SK-N-SH (cell line): ENCODE results near the gene AXIN2. TPM values are rescaled to one million over a fixed set of nuclear protein-coding genes. Genes with fewer than 3 reads are reported as not detected.
A peak's percentile ranks its signal among the peaks of the same experiment; 100 is the strongest.

Experiments used
- CTCF ChIA-PET: fragments of 300-600, 350-600 bp; formaldehyde crosslinking; extraction: SDS; loops from one replicate; lab custom pipeline; 2021; lab: Yijun Ruan, JAX
- POLR2A ChIA-PET: fragments of 350-600 bp; sonication (Branson Sonifier 250); formaldehyde crosslinking; extraction: SDS; loops from one replicate; lab custom pipeline; 2020; ENCODE audit warnings: antibody characterized with exemption, inconsistent platforms; lab: Yijun Ruan, JAX
- DNase-seq: peaks from one replicate; pipeline ENCODE4 v3.0.0; 2012
- H2AFZ ChIP-seq: fragments of 200-600 bp; sonication (generic); 2 replicates; pipeline ENCODE4 v1.8.1; 2016; ENCODE audit warnings: antibody characterized with exemption, mild to moderate bottlenecking, low read depth
- H3F3A ChIP-seq: fragments of 200-600 bp; sonication (generic); replicated peaks from 2 replicates; pipeline ENCODE3; 2016; ENCODE audit warnings: antibody characterized with exemption, mild to moderate bottlenecking; ENCODE audit not compliant: insufficient read depth
- H3K27ac ChIP-seq, 2 experiments: fragments of 200-500 bp in 1 of 2; fragments of 200-600 bp in 1 of 2; sonication (Bioruptor generic) in 1 of 2; sonication (generic), shearing (Covaris generic) in 1 of 2; 2 replicates each; pipeline versions ENCODE4 v1.5.1 to v1.6.1; 2014 to 2016; ENCODE audit warnings: low read depth in 2 of 2, inconsistent platforms in 1 of 2, low read length in 1 of 2, mild to moderate bottlenecking in 1 of 2, mixed read lengths in 1 of 2
- H3K27me3 ChIP-seq: fragments of 200-600 bp; sonication (generic), shearing (Covaris generic); 2 replicates; pipeline ENCODE4 v1.6.1; 2016; ENCODE audit warnings: mixed run types; ENCODE audit not compliant: insufficient read depth
- H3K36me3 ChIP-seq, 2 experiments: fragments of 200-500 bp in 1 of 2; fragments of 200-600 bp in 1 of 2; sonication (Bioruptor generic) in 1 of 2; sonication (generic) in 1 of 2; replicated peaks in 1 of 2; 2 replicates each; pipeline versions ENCODE3 to v1.5.1; 2014 to 2016; ENCODE audit warnings: low read length in 1 of 2, mild to moderate bottlenecking in 1 of 2; ENCODE audit not compliant: insufficient read depth in 2 of 2, control insufficient read depth in 1 of 2
- H3K4me1 ChIP-seq, 2 experiments: fragments of 200-500 bp in 1 of 2; fragments of 200-600 bp in 1 of 2; sonication (Bioruptor generic) in 1 of 2; sonication (generic), shearing (Covaris generic) in 1 of 2; 2 replicates each; pipeline versions ENCODE4 v1.5.1 to v1.6.1; 2014 to 2016; ENCODE audit warnings: low read depth in 1 of 2, low read length in 1 of 2, mixed run types in 1 of 2; ENCODE audit not compliant: insufficient read depth in 2 of 2, control insufficient read depth in 1 of 2
- H3K4me2 ChIP-seq: fragments of 200-600 bp; sonication (generic), shearing (Covaris generic); 2 replicates; pipeline ENCODE4 v1.6.1; 2017; ENCODE audit warnings: mixed run types
- H3K4me3 ChIP-seq, 2 experiments: fragments of 200-500 bp in 1 of 2; fragments of 200-600 bp in 1 of 2; sonication (Bioruptor generic) in 1 of 2; sonication (generic), shearing (Covaris generic) in 1 of 2; 2 replicates each; pipeline versions ENCODE4 v1.5.1 to v1.8.1; 2014 to 2016; ENCODE audit warnings: low read depth in 2 of 2, inconsistent platforms in 1 of 2, low read length in 1 of 2, mild to moderate bottlenecking in 1 of 2, mixed read lengths in 1 of 2, moderate library complexity in 1 of 2
- H3K79me2 ChIP-seq: fragments of 200-600 bp; sonication (generic); 2 replicates; pipeline ENCODE4 v1.8.1; 2017; ENCODE audit warnings: mild to moderate bottlenecking; ENCODE audit not compliant: insufficient read depth
- H3K9ac ChIP-seq: fragments of 200-600 bp; sonication (generic); 2 replicates; pipeline ENCODE4 v1.6.1; 2017; ENCODE audit warnings: mixed run types
- H3K9me2 ChIP-seq: fragments of 200-600 bp; sonication (generic); 2 replicates; pipeline ENCODE4 v1.6.1; 2017; ENCODE audit warnings: mixed run types
- H3K9me3 ChIP-seq: fragments of 200-600 bp; sonication (generic); 2 replicates; pipeline ENCODE4 v1.6.1; 2017; ENCODE audit warnings: mixed run types, mild to moderate bottlenecking, moderate library complexity
- H4K20me1 ChIP-seq: fragments of 200-600 bp; sonication (generic); 2 replicates; pipeline ENCODE4 v1.6.1; 2017; ENCODE audit warnings: mild to moderate bottlenecking, mixed run types; ENCODE audit not compliant: insufficient read depth
- FOXJ3 ChIP-seq: sonication (generic); formaldehyde crosslinking; IDR thresholded peaks from 2 replicates; pipeline ENCODE4 v1.5.1; 2020; ENCODE audit warnings: mild to moderate bottlenecking, missing genetic modification reagents
- MEF2A ChIP-seq: IDR thresholded peaks from 2 replicates; pipeline ENCODE4 v1.4.0; 2012; ENCODE audit warnings: low read depth, borderline replicate concordance
- WGBS: methylation state at CpG from one replicate; pipeline ENCODE4 v1.1.6; 2017; ENCODE audit warnings: low lambda C conversion rate; 5-methylcytosine and 5-hydroxymethylcytosine counted together
- polyA plus RNA-seq, 3 experiments: library from polyadenylated mRNA; depleted of rRNA; stranded (reverse); fragments of >200 nt; gene quantifications; 2 replicates each; pipeline ENCODE4 v1.2.3, GENCODE V29; 2012
- TF ChIP-seq, protein P1 (sequence below): fragments of 200-600 bp; sonication (generic); IDR thresholded peaks from 2 replicates; pipeline ENCODE4 v1.6.1; 2017; ENCODE audit warnings: antibody characterized with exemption, mild to moderate bottlenecking, moderate library complexity
- TF ChIP-seq, protein P2 (sequence below): IDR thresholded peaks from 2 replicates; pipeline ENCODE4 v1.4.0; 2012; ENCODE audit warnings: low read depth, borderline replicate concordance
- TF ChIP-seq, protein P3 (sequence below): IDR thresholded peaks from 2 replicates; pipeline ENCODE4; 2012
- TF ChIP-seq, protein P4 (sequence below): fragments of 150-350 bp; IDR thresholded peaks from 2 replicates; pipeline ENCODE4 v1.6.1; 2016; ENCODE audit warnings: mild to moderate bottlenecking, low read depth, low read length

AXIN2 gene
- polyA plus RNA-seq, 1 of the 3 experiments (the other 2 are of a cell fraction): 8.3 TPM

DNA sequence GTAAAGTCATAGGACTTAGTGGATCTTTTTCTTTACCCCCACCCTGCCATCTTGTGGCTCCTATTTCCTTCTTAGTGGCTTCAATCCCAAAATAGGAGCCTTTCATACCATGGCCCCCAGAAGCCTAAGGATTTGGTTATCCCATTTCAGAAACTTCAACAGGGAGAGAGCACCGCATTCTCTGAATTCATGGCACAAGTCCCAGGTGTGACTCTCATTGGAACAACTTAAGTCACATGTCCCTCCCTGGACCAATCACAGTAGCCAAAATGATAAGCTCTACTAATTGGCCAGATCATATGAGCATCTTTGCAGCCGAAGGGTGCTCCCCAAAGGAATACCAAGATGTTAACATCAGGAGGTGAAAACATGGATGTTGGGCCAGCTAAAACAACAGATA is 43.2 kb downstream of the AXIN2 start:
- no peak for DNase-seq
- Histone ChIP-seq H3K27me3 (no peaks in the 10 kb centered on the region), H3K9me2 (no peaks in the 10 kb centered on the region), H3K27ac (no peak overlapping the region), H3K9ac (no peak overlapping the region), H4K20me1 (no peaks in the 10 kb centered on the region), H3K36me3 (no peaks in the 10 kb centered on the region), H3K9me3 (no peaks in the 10 kb centered on the region), H3K4me2 (no peak overlapping the region), H2AFZ (no peak overlapping the region), H3K79me2 (no peaks in the 10 kb centered on the region), H3F3A (no peaks in the 10 kb centered on the region), H3K4me3 (no peak overlapping the region), H3K4me1 (no peaks in the 10 kb centered on the region)
- TF ChIP-seq, protein P1, sequence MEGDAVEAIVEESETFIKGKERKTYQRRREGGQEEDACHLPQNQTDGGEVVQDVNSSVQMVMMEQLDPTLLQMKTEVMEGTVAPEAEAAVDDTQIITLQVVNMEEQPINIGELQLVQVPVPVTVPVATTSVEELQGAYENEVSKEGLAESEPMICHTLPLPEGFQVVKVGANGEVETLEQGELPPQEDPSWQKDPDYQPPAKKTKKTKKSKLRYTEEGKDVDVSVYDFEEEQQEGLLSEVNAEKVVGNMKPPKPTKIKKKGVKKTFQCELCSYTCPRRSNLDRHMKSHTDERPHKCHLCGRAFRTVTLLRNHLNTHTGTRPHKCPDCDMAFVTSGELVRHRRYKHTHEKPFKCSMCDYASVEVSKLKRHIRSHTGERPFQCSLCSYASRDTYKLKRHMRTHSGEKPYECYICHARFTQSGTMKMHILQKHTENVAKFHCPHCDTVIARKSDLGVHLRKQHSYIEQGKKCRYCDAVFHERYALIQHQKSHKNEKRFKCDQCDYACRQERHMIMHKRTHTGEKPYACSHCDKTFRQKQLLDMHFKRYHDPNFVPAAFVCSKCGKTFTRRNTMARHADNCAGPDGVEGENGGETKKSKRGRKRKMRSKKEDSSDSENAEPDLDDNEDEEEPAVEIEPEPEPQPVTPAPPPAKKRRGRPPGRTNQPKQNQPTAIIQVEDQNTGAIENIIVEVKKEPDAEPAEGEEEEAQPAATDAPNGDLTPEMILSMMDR: no peak
- TF ChIP-seq, protein P2, sequence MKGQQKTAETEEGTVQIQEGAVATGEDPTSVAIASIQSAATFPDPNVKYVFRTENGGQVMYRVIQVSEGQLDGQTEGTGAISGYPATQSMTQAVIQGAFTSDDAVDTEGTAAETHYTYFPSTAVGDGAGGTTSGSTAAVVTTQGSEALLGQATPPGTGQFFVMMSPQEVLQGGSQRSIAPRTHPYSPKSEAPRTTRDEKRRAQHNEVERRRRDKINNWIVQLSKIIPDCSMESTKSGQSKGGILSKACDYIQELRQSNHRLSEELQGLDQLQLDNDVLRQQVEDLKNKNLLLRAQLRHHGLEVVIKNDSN: 0 out of 2 replicates have a peak, but pooled peaks have one; percentile 41
- ChIA-PET POLR2A (no interaction called here), CTCF (no interaction called here)
- 63% methylated on average over 2 of the region's 2 CpGs for WGBS

DNA sequence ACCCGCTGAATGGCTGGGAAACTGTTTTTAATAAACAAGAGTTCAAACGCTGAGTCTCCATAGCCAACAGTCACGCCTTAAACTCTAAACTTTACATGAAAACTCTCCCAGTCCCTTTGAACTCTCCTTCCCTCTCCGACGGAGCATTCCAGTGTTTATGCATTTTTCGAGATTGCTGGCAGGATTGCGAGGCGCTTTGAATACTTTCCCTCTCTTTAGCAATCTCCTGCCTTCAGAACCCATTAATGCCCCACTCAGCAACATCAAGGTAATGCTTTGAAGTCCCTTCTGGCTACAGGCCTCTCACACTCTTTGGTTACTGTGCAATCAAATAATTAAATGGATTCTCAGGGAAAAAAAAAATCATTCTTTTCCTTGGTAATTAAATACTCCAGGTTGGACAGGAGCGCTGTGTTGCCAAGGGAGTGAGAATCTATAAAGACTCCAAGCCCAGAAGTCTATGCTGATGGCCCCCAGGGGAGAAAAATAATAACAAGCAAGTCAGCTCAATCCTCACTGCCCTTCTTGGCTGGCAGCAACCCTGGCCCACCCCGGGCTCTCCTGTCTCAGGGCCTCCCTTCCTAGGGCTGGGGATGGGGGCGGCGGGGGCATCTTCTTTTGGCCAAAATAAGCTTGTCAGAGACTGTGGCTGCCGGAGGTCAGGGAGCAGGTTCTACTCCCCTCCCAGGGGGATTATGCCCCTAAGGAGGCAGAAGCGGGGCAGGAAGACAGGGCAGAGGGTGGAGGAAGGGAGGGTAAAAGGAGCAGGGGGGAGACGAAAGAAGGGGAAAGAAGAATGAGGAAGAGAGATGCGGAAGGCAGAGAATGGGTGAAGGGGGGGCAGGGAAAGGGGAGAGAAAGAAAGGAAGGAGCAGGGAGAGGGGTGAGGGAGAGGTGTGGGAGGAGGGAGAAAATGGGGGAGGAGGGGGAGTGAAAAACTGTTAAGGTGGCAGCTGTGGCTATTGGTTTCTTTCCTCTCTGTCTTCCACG is 45.2 kb downstream of the AXIN2 start:
- H3K36me3 ChIP-seq: no peaks in the 10 kb centered on the region
- no peak overlapping the region for H3K4me2 ChIP-seq
- H3K4me1 ChIP-seq: no peaks in the 10 kb centered on the region
- no peaks in the 10 kb centered on the region for H3F3A ChIP-seq
- H2AFZ ChIP-seq: no peak overlapping the region
- no peaks in the 10 kb centered on the region for H3K27me3 ChIP-seq
- WGBS: 73% methylated on average over 17 of the region's 17 CpGs
- no peaks in the 10 kb centered on the region for H3K9me2 ChIP-seq
- DNase-seq: no peak
- no peak for TF ChIP-seq FOXJ3 (CRISPR knock-in tag)
- TF ChIP-seq MEF2A: no peak
- TF ChIP-seq, protein P3, sequence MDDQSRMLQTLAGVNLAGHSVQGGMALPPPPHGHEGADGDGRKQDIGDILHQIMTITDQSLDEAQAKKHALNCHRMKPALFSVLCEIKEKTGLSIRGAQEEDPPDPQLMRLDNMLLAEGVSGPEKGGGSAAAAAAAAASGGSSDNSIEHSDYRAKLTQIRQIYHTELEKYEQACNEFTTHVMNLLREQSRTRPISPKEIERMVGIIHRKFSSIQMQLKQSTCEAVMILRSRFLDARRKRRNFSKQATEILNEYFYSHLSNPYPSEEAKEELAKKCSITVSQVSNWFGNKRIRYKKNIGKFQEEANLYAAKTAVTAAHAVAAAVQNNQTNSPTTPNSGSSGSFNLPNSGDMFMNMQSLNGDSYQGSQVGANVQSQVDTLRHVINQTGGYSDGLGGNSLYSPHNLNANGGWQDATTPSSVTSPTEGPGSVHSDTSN: no peak
- TF ChIP-seq, protein P4, sequence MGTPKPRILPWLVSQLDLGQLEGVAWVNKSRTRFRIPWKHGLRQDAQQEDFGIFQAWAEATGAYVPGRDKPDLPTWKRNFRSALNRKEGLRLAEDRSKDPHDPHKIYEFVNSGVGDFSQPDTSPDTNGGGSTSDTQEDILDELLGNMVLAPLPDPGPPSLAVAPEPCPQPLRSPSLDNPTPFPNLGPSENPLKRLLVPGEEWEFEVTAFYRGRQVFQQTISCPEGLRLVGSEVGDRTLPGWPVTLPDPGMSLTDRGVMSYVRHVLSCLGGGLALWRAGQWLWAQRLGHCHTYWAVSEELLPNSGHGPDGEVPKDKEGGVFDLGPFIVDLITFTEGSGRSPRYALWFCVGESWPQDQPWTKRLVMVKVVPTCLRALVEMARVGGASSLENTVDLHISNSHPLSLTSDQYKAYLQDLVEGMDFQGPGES: no peak
- no peaks in the 10 kb centered on the region for H4K20me1 ChIP-seq
- POLR2A ChIA-PET: no interaction called here
- H3K9ac ChIP-seq: no peak overlapping the region
- no peak overlapping the region for H3K4me3 ChIP-seq
- no peaks in the 10 kb centered on the region for H3K79me2 ChIP-seq
- no peaks in the 10 kb centered on the region for H3K9me3 ChIP-seq
- CTCF ChIA-PET: interaction anchor here (1.1 kb wide), 1 partner anchor 13 kb away, joined by 3 read pairs; no protein-coding TSS in a partner anchor
- H3K27ac ChIP-seq: no peak overlapping the region
